HepG2 (cell line): ENCODE measurements around the gene LYZL2. TPM values are rescaled to one million over a fixed set of nuclear protein-coding genes. Genes with fewer than 3 reads are reported as not detected.

Source experiments
- ATAC-seq: fragments of 200-7000 bp; cut with Tn5 transposase; 3 replicates; pipeline ENCODE4 v1.9.1; 2020; ENCODE audit warnings: mild to moderate bottlenecking, moderate library complexity
- BruUV-seq: library from RNA; stranded (reverse); fragments of 400-500 nt; replicated peaks from 2 replicates; lab custom pipeline; 2021; lab: Mats Ljungman, UMichigan
- CTCF ChIA-PET: fragments of 300-600 bp; formaldehyde crosslinking; extraction: SDS; loops from one replicate; lab custom pipeline; 2021; ENCODE audit warnings: low total read pairs, inconsistent platforms, low intra/inter-chr PET ratio; lab: Yijun Ruan, JAX
- POLR2A ChIA-PET: fragments of 350-600 bp; sonication (Branson Sonifier 250); formaldehyde crosslinking; loops from one replicate; lab custom pipeline; 2020; ENCODE audit warnings: antibody characterized with exemption, inconsistent platforms; lab: Yijun Ruan, JAX
- DNase-seq: peaks from one replicate; pipeline ENCODE4 v3.0.0-alpha.2; 2015; ENCODE audit warnings: low spot score
- FAIRE-seq: peaks from 3 replicates; lab custom pipeline; 2011; peaks lifted over from hg19 to GRCh38; lab: Jason Lieb, UNC
- H2AFZ ChIP-seq: one replicate; pipeline ENCODE4 v1.6.1; 2011; ENCODE audit warnings: low read length, inconsistent platforms
- H3K27ac ChIP-seq: fragments of 300-600 bp; 3 replicates; pipeline ENCODE4 v1.8.0; 2011; ENCODE audit warnings: mixed run types, mild to moderate bottlenecking, mixed read lengths, low read length, inconsistent platforms; ENCODE audit not compliant: insufficient read depth; ENCODE audit errors: extremely low read length
- H3K27me3 ChIP-seq, 2 experiments: fragments of 200-600 bp in 1 of 2; 2 replicates in 1 of 2; 3 replicates in 1 of 2; pipeline versions ENCODE4 v1.6.0 to v1.8.0; 2011; ENCODE audit warnings: low read length in 2 of 2, mild to moderate bottlenecking in 2 of 2, moderate library complexity in 2 of 2, inconsistent platforms in 1 of 2; ENCODE audit not compliant: insufficient read depth in 2 of 2, control insufficient read depth in 1 of 2
- H3K36me3 ChIP-seq, 2 experiments: fragments of 200-600 bp in 1 of 2; replicated peaks in 1 of 2; 2 replicates in 1 of 2; 3 replicates in 1 of 2; pipeline versions ENCODE4 v1.5.1 to v1.8.0; 2011; ENCODE audit warnings: low read length in 2 of 2, inconsistent platforms in 1 of 2; ENCODE audit not compliant: insufficient read depth in 2 of 2, control insufficient read depth in 1 of 2
- H3K4me1 ChIP-seq: 2 replicates; pipeline ENCODE4 v1.5.1; 2012; ENCODE audit warnings: low read length, inconsistent platforms; ENCODE audit not compliant: insufficient read depth
- H3K4me2 ChIP-seq: 2 replicates; pipeline ENCODE4 v1.6.0; 2011; ENCODE audit warnings: low read depth, low read length, inconsistent platforms
- H3K4me3 ChIP-seq, 3 experiments: fragments of 200-600 bp in 1 of 3; sonication (generic), shearing (Covaris generic) in 1 of 3; replicated peaks in 1 of 3; 2 replicates each; pipeline ENCODE4 v1.5.1; 2011 to 2016; ENCODE audit warnings: low read length in 3 of 3, inconsistent platforms in 2 of 3, low read depth in 2 of 3, mild to moderate bottlenecking in 2 of 3, control low read depth in 1 of 3, mixed read lengths in 1 of 3; ENCODE audit not compliant: insufficient read depth in 1 of 3
- H3K79me2 ChIP-seq: one replicate; pipeline ENCODE4 v1.6.1; 2011; ENCODE audit warnings: low read length, inconsistent platforms; ENCODE audit not compliant: insufficient read depth
- H3K9ac ChIP-seq: 2 replicates; pipeline ENCODE4 v1.6.0; 2011; ENCODE audit warnings: mild to moderate bottlenecking, low read depth, low read length, inconsistent platforms; ENCODE audit not compliant: insufficient read depth
- H3K9me3 ChIP-seq: 2 replicates; pipeline ENCODE4 v1.5.1; 2012; ENCODE audit warnings: mild to moderate bottlenecking, low read length
- H4K20me1 ChIP-seq: 2 replicates; pipeline ENCODE4 v1.6.0; 2011; ENCODE audit warnings: inconsistent platforms, mild to moderate bottlenecking, low read length, moderate library complexity; ENCODE audit not compliant: insufficient read depth
- FOSL2 ChIP-seq: sonication (generic); formaldehyde crosslinking; IDR thresholded peaks from 2 replicates; pipeline ENCODE4 v1.4.0; 2020; ENCODE audit warnings: missing genetic modification reagents
- RAD21 ChIP-seq: fragments of 450-650 bp; formaldehyde crosslinking; IDR thresholded peaks from 2 replicates; pipeline ENCODE4 v1.5.0; 2020; ENCODE audit warnings: mild to moderate bottlenecking
- SALL2 ChIP-seq: sonication (generic); formaldehyde crosslinking; IDR thresholded peaks from 2 replicates; pipeline ENCODE4 v1.8.1; 2023; ENCODE audit warnings: mild to moderate bottlenecking, missing genetic modification reagents, inconsistent platforms
- SMC3 ChIP-seq: IDR thresholded peaks from 2 replicates; pipeline ENCODE4 v1.6.1; 2011; ENCODE audit warnings: low read length, improper control_type of control experiment
- SOX6 ChIP-seq, 2 experiments: fragments of 450-650 bp in 1 of 2; sonication (generic) in 1 of 2; formaldehyde crosslinking in 1 of 2; IDR thresholded peaks; 2 replicates each; pipeline versions ENCODE4 v1.4.0 to v1.6.1; 2017 to 2020; ENCODE audit warnings: antibody characterized with exemption in 1 of 2, mild to moderate bottlenecking in 1 of 2, missing genetic modification reagents in 1 of 2
- SPEN ChIP-seq: sonication (generic); formaldehyde crosslinking; IDR thresholded peaks from 2 replicates; pipeline ENCODE4 v1.5.1; 2020; ENCODE audit warnings: low read depth, mild to moderate bottlenecking, missing genetic modification reagents
- STAG1 ChIP-seq: sonication (generic); formaldehyde crosslinking; IDR thresholded peaks from 2 replicates; pipeline ENCODE4 v1.4.0; 2020; ENCODE audit warnings: missing genetic modification reagents
- TEAD3 ChIP-seq: optimal IDR thresholded peaks from 2 replicates; pipeline ENCODE3; 2016; ENCODE audit warnings: borderline replicate concordance
- WGBS: methylation state at CpG from one replicate; pipeline ENCODE4 v1.1.6; 2017; ENCODE audit warnings: low lambda C conversion rate; 5-methylcytosine and 5-hydroxymethylcytosine counted together
- in situ Hi-C: cut with HindIII; loops from 2 replicates; pipeline ENCODE4 v1.10.0; 2017; ENCODE audit warnings: low pct_unique_long_range_greater_than_20kb; ENCODE audit not compliant: extremely low pct_ligation_motif_present
- intact Hi-C: fragments of 100-400 bp; cut with micrococcal nuclease; formaldehyde crosslinking; loops from one replicate; pipeline ENCODE4 v1.10.0; 2022; ENCODE audit not compliant: unreplicated experiment
- polyA plus RNA-seq, 8 experiments: library from polyadenylated mRNA; depleted of rRNA in 3 of 8; stranded (reverse) in 7 of 8; unstranded in 1 of 8; fragments of >200 nt; fragmentation: Illumina TruSeq in 4 of 8; extraction: Trizol in 4 of 8; gene quantifications; 2 replicates each; pipeline versions ENCODE4 v1.2.1 to v1.2.3, GENCODE V29; 2011 to 2016; ENCODE audit warnings: low read depth in 4 of 8, missing spikeins in 1 of 8, mixed read lengths in 1 of 8; ENCODE audit not compliant: insufficient read depth in 1 of 8
- total RNA-seq, 5 experiments: library from RNA; depleted of rRNA; stranded (reverse); fragments of >200 nt; fragmentation: Illumina TruSeq; extraction: Trizol; gene quantifications; 2 replicates each; pipeline ENCODE4 v1.2.3, GENCODE V29; 2016; ENCODE audit warnings: low read depth in 1 of 5
- TF ChIP-seq, protein P1 (sequence below): sonication (generic); formaldehyde crosslinking; IDR thresholded peaks from 2 replicates; pipeline ENCODE4 v1.5.0; 2020; ENCODE audit warnings: mild to moderate bottlenecking, missing genetic modification reagents, moderate library complexity
- TF ChIP-seq, protein P2 (sequence below): IDR thresholded peaks from 2 replicates; pipeline ENCODE4 v1.6.1; 2016; ENCODE audit warnings: missing compliant biosample characterization, missing genetic modification reagents, borderline replicate concordance
- TF ChIP-seq, protein P3 (sequence below): sonication (generic); formaldehyde crosslinking; IDR thresholded peaks from 2 replicates; pipeline ENCODE4 v1.4.0; 2020; ENCODE audit warnings: missing genetic modification reagents

Gene LYZL2
- total and polyA plus RNA-seq, 2 of the 13 experiments (the other 11 are each of a cell fraction or from before 2014, with no cell fraction given) = 0.20 to 0.63 TPM

DNA sequence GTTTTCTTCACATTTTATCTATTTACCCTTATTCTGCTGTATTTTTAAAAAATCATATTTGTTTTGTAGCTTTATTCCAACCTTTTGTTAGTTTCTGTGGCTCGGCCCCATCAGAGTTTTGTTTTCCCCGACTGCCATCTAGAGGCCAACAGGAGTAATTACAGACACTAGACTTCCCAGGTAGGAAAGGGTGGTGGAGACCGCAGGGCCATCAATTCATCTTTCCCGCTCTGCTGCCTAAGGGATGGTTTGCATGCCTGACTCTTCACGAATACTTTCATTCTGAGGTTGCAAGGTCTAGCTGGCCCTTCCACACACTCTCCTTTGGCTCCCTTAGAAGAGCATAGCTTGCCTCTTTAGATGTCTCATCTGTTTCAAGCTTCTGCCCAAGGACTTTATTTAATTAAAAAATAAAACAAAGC, 38.3 kb downstream of the LYZL2 start:
- no peaks in the 10 kb centered on the region for H4K20me1 ChIP-seq
- BruUV-seq = no TSS peak
- H3K36me3 ChIP-seq = no peaks in the 10 kb centered on the region
- in situ Hi-C loops (no loop called here), intact Hi-C loops (loop anchor here (1.0 kb wide), 2 partner anchors 177 to 199 kb away; no protein-coding TSS in a partner anchor)
- no peak overlapping the region for H3K9ac ChIP-seq
- 1% methylated on average over 5 of the region's 5 CpGs for WGBS
- peak overlapping the region; percentile 32 for H3K4me2 ChIP-seq
- H3K4me3 ChIP-seq = no peak overlapping the region; a peak in 1 of 6 replicates
- H3K27ac ChIP-seq = no peak overlapping the region
- TF ChIP-seq TEAD3 (peak; percentile 35), SALL2 (CRISPR knock-in tag) (no peak), SOX6 (IDR thresholded peaks at IDR 0.05) (no peak), SOX6 (CRISPR knock-in tag; IDR thresholded peaks at IDR 0.05) (0 out of 2 replicates have a peak, but pooled peaks have one; percentile 23), SPEN (CRISPR knock-in tag) (no peak), SMC3 (peak; percentile 90), RAD21 (CRISPR knock-in tag) (peak; percentile 77; the same call in 1 of the 2 replicates), STAG1 (peak; percentile 80), FOSL2 (CRISPR knock-in tag) (0 out of 2 replicates have a peak, but pooled peaks have one; percentile 15)
- TF ChIP-seq, protein P1, sequence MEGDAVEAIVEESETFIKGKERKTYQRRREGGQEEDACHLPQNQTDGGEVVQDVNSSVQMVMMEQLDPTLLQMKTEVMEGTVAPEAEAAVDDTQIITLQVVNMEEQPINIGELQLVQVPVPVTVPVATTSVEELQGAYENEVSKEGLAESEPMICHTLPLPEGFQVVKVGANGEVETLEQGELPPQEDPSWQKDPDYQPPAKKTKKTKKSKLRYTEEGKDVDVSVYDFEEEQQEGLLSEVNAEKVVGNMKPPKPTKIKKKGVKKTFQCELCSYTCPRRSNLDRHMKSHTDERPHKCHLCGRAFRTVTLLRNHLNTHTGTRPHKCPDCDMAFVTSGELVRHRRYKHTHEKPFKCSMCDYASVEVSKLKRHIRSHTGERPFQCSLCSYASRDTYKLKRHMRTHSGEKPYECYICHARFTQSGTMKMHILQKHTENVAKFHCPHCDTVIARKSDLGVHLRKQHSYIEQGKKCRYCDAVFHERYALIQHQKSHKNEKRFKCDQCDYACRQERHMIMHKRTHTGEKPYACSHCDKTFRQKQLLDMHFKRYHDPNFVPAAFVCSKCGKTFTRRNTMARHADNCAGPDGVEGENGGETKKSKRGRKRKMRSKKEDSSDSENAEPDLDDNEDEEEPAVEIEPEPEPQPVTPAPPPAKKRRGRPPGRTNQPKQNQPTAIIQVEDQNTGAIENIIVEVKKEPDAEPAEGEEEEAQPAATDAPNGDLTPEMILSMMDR (CRISPR knock-in tag) = peak; percentile 82
- TF ChIP-seq, protein P2, sequence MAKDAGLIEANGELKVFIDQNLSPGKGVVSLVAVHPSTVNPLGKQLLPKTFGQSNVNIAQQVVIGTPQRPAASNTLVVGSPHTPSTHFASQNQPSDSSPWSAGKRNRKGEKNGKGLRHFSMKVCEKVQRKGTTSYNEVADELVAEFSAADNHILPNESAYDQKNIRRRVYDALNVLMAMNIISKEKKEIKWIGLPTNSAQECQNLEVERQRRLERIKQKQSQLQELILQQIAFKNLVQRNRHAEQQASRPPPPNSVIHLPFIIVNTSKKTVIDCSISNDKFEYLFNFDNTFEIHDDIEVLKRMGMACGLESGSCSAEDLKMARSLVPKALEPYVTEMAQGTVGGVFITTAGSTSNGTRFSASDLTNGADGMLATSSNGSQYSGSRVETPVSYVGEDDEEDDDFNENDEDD (CRISPR knock-in tag) = peak; percentile 16; the same call in 1 of the 2 replicates
- TF ChIP-seq, protein P3, sequence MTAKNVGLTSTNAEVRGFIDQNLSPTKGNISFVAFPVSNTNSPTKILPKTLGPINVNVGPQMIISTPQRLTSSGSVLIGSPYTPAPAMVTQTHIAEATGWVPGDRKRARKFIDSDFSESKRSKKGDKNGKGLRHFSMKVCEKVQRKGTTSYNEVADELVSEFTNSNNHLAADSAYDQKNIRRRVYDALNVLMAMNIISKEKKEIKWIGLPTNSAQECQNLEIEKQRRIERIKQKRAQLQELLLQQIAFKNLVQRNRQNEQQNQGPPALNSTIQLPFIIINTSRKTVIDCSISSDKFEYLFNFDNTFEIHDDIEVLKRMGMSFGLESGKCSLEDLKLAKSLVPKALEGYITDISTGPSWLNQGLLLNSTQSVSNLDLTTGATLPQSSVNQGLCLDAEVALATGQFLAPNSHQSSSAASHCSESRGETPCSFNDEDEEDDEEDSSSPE (CRISPR knock-in tag) = peak; percentile 42; the same call in 1 of the 2 replicates
- POLR2A ChIA-PET = interaction anchor here (0.8 to 2.8 kb wide), 3 partner anchors 11 to 49 kb away, joined by 4 to 15 read pairs (median 5); no protein-coding TSS in a partner anchor
- CTCF ChIA-PET = interaction anchor here (1.1 to 1.5 kb wide), 5 partner anchors 9 to 231 kb away, joined by 4 to 15 read pairs (median 7); no protein-coding TSS in a partner anchor
- no peaks in the 10 kb centered on the region for H3K79me2 ChIP-seq
- no peaks in the 10 kb centered on the region for H3K9me3 ChIP-seq
- ATAC-seq = peak; percentile 47
- DNase-seq = peak; percentile 65
- FAIRE-seq = peak; percentile 36
- peaks cover 71% of the 10 kb centered on the region for H3K4me1 ChIP-seq
- peak overlapping the region; percentile 37 for H2AFZ ChIP-seq
- H3K27me3 ChIP-seq = no peaks in the 10 kb centered on the region
